CD4-positive, alpha-beta T cell treated with Interleukin-1 beta for 1 hour (primary cell): Measurements from ENCODE around the gene BTBD17.
"Not testable (repeated sequence)": the region's sequence is repeated elsewhere in the genome, so short reads cannot be mapped to it uniquely, and the experiment has no call there.

ENCODE experiments used
- DNase-seq, 2 donors: peaks; one replicate each; pipeline ENCODE4 v3.0.0-alpha.2; 2020 to 2022

The BTBD17 gene, protein sequence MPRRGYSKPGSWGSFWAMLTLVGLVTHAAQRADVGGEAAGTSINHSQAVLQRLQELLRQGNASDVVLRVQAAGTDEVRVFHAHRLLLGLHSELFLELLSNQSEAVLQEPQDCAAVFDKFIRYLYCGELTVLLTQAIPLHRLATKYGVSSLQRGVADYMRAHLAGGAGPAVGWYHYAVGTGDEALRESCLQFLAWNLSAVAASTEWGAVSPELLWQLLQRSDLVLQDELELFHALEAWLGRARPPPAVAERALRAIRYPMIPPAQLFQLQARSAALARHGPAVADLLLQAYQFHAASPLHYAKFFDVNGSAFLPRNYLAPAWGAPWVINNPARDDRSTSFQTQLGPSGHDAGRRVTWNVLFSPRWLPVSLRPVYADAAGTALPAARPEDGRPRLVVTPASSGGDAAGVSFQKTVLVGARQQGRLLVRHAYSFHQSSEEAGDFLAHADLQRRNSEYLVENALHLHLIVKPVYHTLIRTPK

DNA sequence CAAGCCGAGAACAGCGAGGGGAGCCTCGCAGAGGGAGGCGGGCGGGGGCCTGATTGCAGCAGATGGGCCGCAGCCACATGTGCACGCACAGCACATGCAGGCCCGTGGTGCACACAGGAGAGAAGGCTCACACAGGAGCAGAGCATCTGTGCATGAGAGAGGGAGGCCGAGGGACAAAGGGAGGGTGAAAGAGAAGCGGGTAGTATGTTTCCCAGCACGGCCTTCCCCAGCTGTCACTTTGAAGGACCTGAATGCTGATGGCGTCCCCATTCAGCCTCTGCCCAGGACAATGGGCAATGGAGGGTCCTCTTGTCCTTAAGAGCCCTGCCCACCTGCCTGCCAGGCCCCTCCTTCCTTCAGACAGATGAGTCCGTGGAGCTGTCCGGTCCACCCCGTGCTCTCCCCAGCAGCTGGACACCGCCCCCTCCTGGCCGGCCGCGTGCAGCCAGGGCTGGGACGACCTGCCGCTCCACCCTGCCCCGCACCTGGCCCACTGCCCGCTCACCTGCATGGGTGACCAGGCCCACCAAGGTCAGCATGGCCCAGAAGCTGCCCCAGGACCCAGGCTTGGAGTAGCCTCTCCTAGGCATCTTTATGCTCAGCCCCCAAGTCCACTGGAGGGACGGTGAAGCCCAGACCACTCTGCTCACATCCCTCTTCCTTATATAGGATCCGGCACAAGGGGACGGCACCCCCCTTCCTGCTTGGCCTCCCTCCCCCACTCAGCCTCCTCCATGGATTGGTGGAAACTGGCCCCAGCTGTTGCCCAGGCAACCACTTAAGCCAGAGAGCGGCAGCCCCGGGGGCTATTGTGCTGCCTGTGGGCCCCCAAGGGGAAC is at the start of gene BTBD17:
Gene BTBD17 (minus strand): TSS at position 639 of the 839 bp plus-strand sequence. CDS start 49 bp downstream, at position 590.
- DNase-seq = peak; percentile 19 to 42

DNA sequence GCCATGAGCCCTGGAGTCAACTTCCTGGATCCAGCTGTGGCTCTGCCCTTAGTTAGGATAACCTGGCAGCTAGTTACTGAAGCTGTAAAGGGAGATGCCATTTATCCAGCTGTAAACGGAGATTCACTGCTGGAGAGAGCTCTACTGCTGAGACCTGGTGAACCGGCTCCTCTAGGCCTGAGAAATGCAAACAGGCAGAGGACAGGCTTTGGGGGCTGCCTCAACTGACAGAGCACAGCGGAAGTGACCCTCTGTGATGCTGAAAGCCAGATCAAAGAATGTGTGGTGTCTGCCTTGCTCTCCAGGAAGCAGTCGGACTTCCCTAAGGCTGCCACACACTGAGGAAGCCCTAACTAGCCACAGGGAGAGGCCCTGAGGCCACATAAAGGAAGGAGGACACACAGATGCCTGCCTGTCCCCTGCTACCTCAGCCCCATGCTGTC is 48.4 kb upstream of the BTBD17 start:
- no peak for DNase-seq

DNA sequence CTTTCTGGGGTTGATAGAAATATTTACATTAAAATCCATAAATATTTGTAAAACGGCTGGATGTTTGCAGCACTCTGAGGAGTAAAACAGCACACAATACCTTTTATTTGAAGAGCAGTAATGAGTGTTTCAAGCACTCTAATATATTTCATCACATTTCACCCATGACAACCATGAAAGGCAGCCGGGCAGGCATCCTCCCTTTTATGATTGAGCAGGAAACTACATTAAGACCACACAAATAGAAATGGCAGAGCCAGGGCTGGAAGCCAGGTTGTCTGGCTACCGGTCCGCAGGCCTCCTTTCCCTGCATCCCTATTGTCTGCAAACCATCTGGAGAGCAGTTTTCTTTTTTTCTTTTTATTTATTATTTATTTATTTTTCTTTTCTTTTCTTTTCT is 47.1 kb upstream of the BTBD17 start:
- no peak for DNase-seq

DNA sequence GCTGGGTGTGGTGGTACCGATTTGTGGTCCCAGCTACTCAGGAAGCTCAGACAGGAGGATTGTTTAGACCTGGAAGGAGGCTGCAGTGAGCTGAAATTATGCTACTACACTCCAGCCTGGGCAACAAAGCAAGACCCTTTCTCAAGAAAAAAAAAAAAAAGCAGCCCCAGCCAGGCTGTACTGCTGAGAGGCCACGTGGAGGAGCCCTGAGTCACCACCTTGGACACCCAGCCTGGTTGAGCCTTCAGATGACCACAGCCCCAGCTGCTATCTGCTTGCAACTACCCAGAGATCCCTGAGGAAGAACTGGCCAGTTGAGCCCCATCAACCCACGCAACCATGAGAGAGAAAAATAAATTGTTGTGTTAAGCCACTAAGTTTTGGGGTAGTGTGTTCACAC is 46.6 kb upstream of the BTBD17 start:
- DNase-seq = no peak

DNA sequence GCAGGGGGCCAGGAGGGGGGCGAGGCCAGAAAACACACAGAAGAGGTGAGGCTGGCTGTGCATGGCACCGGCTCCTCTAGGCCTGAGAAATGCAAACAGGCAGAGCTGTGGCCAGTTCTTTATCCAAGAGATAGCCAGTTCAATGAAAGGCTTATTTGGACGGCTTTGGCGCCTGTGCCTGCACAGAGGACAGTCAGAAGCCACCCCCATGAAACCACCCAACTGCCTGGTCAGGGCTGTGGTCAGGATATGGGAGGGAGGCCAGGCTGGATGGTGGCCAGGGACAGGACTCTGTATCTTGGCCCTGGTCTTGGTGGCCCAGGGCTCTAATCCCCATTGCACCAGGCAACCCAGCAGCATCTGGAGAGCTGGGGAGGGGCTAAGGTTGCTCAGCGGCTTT is 45.7 kb upstream of the BTBD17 start:
- no peak for DNase-seq

DNA sequence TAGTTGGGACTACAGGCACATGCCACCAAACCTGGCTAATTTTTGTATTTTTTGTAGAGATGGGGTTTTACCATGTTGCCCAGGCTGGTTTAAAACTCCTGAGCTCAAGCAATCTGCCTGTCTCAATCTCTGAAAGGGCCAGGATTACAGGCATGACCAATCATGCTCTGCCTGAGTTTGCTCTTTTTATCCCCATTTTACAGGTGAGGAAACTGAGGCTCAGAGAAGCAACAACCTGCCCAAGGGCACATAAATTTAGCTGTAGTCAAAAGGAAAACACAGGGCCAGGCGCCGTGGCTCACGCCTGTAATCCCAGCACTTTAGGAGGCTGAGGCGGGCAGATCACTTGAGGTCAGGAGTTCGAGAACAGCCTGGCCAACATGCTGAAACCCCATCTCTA is 43.6 kb upstream of the BTBD17 start:
- DNase-seq = not testable (repeated sequence)

DNA sequence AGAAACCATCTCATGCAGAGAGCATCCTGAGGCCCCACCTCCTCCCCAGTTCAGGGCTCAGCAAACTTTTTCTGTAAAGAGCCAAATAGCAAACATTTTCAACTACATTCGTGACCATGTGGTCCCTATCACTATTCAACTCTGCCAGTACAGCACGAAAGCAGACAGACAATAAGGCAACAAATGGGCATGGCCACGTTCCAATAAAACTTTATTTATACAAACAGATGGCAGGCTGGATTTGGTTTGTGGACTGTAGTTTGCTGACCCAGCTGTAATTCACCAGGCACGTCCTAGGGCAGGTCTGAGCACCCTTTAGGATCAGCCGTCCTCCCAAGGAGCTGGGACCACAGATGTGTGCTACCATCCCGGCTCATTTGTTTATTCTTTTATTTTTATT is 43.1 kb upstream of the BTBD17 start:
- DNase-seq = no peak

DNA sequence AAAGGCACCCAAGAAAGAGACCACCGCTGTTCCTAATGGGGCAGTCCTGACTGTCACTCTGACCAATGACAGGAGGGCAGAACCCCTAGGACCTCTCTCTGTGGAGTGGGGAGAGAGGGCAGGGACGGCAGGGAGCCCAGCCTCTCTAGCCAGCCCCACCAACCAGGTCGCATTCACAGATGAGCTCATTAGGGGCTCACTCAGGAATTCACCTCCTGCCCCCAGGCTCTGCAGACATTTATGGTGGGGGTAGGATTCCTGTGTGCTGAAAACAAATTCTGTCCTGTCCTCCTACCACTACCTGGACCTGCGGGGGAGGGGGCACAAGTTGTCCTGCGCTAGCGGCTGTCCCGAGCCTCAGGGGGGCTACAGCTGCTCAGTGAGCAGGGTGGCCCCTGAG is 42.5 kb upstream of the BTBD17 start:
- no peak for DNase-seq

DNA sequence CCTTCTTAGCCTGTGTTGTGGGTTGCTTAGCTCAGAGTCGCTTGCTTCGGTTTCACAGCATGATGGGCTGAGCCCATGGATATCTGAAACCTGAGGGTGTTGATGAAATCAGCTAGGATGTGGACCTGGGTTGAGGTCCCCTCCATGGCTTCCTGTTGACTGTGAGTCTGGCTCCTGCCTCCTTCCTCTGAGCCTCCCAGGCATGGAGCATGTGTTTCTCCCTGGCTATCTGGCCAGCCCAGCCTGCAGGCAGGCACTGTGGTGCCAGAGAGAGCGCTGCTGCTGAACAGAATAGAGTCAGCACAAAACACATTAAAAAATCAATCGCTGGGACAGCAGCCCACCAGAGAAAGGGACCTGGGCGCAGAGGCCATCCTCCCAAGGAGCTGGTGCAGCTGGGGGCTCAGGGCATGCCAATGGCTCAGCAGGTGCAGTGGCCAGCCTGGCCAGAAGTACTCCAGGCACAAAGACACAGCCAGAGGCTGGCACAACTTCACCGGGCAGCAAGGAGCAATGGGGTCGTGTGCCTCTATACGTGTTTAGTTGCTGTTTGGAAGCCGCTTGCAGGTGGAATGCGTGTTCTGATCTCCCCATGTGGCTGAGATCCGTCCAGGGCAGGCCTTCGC is 42.0 kb upstream of the BTBD17 start:
- no peak for DNase-seq

DNA sequence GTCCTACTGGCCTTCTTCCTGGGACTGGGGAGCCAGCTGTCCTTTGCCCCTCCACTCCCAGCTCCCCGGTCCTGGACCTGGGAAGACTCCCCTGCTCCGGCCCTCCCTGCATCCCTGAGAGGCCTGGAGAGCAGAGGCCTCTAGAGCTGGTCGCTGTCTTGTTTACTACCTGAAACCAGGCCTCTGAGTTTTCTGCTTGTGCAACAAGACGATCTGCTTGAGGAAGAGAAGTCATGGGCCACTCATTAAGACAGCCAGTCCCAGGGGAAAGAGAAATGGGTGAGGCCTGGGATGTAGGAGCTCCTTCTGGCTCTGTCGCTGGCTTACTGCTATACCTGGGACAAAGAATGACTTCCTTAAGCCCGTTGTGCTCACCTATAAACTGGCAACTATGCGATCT is 40.4 kb upstream of the BTBD17 start:
- no peak for DNase-seq

DNA sequence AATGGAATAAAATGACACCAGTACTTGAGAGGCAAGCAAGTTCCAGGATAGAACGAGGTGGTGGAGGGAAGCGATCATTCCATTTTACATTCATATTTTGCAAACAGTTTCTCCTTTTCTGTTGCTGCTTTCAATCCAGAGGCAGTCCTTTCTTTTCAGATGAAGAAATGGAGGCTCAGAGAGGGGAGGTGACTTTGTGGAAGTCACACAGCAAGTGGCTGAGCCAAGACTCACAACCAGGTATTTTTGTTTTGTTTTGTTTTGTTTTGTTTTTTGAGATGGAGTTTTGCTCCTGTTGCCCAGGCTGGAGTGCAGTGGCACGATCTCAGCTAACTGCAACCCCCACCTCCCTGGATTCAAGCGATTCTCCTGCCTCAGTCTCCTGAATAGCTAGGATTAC is 34.9 kb upstream of the BTBD17 start:
- no peak for DNase-seq

DNA sequence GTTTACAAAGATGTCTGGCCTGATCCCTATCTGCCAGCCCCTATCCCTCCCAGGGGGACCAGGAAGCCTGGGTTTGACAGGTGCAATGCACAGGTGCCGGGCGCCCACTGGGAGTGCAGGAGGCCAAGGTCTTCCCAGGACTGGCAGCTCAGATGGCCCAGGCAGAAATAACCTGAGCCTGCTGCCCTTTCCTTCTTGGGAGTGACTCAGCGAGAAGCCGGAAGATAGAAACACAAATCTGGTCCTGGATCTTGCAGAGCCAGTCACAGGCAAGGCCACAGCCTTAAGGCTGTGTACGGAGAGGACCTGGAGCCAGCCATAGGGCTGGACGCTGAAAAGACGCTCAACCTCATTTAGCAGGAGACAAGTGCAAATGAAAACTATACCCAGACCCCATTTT is 33.3 kb upstream of the BTBD17 start:
- no peak for DNase-seq

DNA sequence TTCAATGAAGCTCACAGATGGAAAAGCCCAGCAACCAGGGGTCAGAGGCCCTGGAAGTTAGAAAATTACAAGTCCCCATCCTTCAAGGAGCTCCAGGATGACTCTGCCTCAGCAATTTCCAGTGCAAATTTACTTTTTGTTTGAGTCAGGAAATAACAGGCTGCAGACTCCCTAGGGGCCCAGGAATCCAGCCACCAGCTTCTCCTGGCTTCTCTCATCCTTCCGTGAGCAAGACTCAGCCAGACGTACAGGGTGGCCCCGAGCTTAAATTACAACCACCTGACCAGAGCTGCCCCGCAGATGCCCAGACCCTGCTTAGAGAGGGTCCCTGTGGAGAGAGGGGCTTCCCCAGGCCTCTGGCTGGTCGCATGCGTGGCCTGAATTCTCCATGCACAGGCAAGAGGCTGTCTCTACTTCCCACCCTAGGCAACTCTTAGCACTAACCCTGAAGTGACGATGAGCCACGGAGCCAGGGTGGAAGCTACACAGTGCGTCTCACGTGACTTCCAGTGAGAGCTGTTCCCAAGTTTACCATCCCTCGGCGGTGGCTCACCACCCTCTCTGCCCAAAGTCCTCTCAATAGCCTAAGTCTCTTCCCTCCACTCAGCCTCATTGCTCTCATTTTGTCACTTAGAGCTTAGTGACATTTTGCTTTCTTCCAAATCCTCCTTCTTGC is 32.7 kb upstream of the BTBD17 start:
- no peak for DNase-seq

DNA sequence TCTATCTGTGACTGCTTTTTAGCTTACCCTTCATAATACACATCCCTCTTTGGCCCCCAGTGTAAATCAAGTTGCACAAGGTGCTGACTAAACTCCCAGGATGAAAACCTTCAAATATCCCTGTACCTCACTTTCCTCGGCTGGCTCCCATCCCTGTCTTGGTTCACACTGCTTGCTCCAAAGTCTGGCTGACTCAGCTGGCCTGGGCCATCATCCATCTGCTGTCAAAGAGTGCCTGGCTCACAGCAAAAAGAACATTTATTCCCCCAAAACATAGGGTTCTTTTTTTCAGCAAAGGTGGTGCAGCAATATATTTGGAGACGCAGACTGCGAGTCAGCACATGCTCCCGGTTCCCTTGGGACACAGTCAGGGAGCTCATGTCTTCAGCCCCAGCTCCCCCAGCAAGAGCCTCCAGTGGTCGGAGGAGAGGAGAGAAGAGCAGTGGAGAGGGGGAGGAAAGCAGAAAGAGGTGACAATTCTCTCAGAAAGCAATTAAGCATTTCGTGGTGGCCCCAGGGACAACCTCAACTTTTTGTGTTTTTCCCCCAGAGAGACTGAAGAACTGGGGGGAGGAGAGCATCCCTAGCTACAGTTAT is 31.8 kb upstream of the BTBD17 start:
- no peak for DNase-seq

DNA sequence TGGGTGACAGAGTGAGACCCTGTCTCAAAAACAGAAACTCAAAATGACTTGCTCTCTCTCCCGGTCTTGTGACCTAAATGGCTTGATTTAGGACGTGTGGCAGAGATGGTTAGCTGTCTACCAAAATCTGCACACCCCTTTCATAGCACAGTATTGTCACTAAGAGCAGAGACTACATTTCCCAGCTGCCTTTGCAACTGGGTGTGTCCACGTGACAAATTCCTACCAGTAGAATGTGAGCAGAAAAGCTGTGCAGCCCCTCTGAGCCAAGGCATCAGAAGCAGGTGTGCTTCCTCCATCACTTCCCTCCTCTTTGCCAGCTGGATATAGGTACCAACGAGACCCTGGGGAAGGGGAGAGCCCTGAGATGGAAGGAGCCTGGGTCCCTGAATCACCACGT is 31.2 kb upstream of the BTBD17 start:
- DNase-seq = no peak

DNA sequence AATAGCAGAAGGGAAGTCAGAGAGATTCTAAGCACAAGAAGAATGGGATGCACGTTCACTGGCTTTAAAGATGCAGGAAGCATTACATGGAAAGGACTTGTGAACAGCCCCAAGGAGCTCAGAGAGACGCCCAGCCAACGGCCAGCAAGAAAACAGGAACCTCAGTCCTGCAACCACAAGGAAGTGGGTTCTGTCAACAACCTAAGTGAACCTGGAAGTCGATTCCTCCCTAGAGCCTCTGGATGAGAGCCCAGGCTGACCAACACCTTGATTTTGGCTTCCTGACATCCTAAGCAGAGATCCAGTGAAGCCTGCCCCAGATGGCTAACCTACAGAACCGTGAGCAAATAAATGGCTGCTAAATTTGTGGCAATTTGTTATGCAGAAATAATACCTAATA is 30.1 kb upstream of the BTBD17 start:
- DNase-seq = peak in 1 of 2 donors; percentile 25

DNA sequence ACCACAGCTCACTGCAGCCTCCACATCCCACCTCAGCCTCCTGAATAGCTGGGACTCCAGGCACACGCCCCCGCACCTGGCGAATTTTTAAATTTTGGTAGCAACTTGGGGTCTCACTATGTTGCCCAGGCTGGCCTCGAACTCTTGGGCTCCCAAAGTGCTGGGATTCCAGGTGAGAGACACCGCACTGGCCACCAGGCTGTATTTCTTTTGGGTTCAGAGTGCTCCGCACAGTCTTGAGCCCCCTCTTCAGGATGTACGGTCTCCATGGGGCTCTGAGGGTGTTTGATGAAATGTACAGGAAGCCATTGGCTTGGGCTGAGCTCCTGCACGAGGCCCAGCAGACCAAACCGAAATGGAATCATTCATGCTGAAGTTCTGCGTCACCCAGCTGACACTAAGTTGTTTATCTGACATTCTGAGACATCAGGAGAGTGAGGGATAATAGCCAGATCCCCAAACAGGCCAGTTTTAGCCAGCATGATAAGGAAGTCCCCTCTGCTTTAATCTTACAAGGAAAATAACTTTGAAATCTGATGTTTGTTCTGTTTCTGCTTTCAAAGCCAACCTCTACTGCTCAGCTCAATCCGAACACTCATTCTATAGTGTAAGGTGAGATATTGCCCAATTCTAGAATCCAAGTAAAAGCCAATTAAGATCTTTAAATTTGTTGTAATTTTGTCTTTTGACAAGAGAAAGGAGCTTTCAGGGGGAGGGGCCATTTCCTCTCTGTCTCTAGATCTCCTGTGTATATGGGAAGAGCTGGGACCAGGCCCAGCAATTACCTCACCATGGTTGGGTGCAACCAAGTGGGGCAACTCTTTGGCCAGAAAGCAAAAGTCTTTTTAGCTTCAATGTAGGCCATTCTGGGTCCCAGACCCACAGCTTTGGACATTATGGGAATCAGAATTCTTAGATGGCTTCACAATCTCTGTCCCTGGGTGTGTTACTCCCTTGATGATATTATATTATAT is 29.3 kb upstream of the BTBD17 start:
- DNase-seq = no peak

DNA sequence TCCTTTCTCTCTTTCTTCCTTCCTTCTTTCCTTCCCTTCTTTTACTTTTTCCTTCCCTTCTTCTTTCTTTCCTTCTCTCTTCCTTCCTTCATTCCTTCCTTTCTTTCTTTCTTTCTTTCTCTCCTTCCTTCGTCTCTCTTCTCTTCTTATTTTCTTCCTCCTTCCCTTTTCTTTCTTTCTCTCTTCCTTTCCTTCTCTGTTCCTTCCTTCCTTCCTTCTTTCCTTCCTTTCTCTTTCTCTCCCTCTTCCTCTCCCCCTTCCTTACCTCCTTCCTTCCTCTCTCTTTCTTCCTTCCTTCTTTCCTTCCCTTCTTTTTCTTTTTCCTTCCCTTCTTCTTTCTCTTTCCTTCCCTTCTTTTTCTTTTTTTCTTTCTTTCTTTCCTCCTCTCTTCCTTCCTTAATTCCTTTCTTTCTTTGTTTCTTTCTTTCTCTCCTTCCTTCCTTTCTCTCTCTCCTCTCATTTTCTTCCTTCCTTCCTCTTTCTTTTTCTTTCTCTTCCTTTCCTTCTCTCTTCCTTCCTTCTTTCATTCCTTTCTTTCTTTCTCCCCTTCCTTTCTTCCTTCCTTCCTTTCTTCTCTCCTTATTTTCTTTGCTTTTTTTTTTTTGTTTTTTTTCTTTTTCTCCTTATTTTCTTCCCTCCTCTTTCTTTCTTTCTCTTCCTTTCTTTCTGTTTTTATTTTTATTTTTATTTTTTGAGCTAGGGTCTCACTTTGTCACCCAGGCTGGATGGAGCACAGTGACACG is 28.4 kb upstream of the BTBD17 start:
- no peak for DNase-seq

DNA sequence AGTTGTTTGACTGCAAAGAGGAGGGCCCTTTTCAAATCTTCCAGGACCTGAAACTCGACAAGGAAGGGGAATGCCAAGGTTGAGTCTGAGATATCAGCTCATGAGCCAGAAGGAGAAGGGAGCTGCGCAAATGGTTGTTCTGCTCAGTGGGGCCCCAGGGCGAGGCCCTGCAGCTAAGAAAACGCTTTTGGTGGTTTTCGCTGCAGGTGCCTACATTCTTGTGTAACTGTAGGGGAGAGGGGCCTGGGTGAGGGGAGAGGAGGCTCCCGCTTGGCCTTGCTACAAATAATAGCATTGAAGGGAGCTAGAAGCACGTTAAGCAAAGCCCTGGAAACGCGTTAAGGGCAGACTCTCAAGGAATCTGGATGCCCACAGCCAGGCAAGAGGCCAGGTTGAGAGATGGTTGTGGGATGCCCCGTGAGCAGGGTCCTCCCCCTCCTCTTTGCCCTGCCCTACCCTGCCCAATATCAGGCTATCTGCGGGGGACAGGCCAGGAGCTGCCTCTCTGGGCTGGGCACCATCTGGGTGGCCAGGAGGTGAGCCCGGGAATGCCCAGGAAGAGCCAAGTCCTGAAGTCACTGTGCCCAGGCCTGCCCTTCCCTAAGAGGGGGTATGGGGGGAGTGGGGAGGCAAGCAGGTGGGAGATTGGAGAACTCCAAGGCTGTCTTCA is 27.6 kb upstream of the BTBD17 start:
- no peak for DNase-seq
